Testis (tissue), 3 donors: Measurements from ENCODE around the gene FCMR. TPM values are rescaled to one million over a fixed set of nuclear protein-coding genes. Genes with fewer than 3 reads are reported as not detected.

ENCODE experiments used
- DNase-seq: peaks from one replicate; pipeline ENCODE4 v3.0.0-alpha.2; 2019
- H3K27ac ChIP-seq, 2 donors: fragments of 200-600 bp; sonication (generic); one replicate each; pipeline ENCODE4 v1.5.1; 2019
- H3K27me3 ChIP-seq: fragments of 200-600 bp; sonication (generic); one replicate; pipeline ENCODE4 v1.5.1; 2019
- H3K36me3 ChIP-seq: fragments of 200-600 bp; sonication (generic); one replicate; pipeline ENCODE4 v1.5.1; 2017; ENCODE audit warnings: low read depth; ENCODE audit errors: missing control alignments
- H3K4me1 ChIP-seq: fragments of 200-600 bp; sonication (generic); one replicate; pipeline ENCODE4 v1.5.1; 2019
- H3K4me3 ChIP-seq, 2 donors: fragments of 200-600 bp; sonication (generic); one replicate each; pipeline ENCODE4 v1.5.1; 2017 to 2019
- H3K9me3 ChIP-seq: fragments of 200-600 bp; sonication (generic); one replicate; pipeline ENCODE4 v1.5.1; 2017
- POLR2A ChIP-seq: fragments of 450-650 bp; IDR thresholded peaks from one replicate; pipeline ENCODE4 v1.6.1; 2017; ENCODE audit warnings: antibody characterized with exemption, mild to moderate bottlenecking, moderate library complexity
- WGBS, 2 donors: methylation state at CpG; one replicate each; pipeline ENCODE4 v1.1.5; 2018; 5-methylcytosine and 5-hydroxymethylcytosine counted together
- intact Hi-C: fragments of 100-400 bp; cut with DNase I; formaldehyde crosslinking; loops from one replicate; pipeline ENCODE4 v1.15.1; 2023; ENCODE audit warnings: low total_unique reads
- polyA plus RNA-seq: library from polyadenylated mRNA; stranded (reverse); fragments of 350-450 nt; fragmentation: Illumina TruSeq; extraction: RNeasy Lipid Tissue Mini Kit (QIAGEN cat#74804); gene quantifications from one replicate; pipeline ENCODE4 v1.2.3, GENCODE V29; 2014; ENCODE audit warnings: low read depth, low replicate concordance; ENCODE audit not compliant: insufficient read depth
- total RNA-seq, 2 donors: library from RNA; depleted of rRNA; stranded (reverse); fragments of >200 nt; gene quantifications; one replicate each; pipeline ENCODE4 v1.2.3, GENCODE V29; 2016
- TF ChIP-seq, protein P1 (sequence below), 3 experiments: fragments of 450-650 bp in 2 of 3; fragments of 200-600 bp in 1 of 3; sonication (generic) in 1 of 3; IDR thresholded peaks; one replicate each; pipeline ENCODE4 v1.5.1; 2016 to 2019; ENCODE audit warnings: antibody characterized with exemption in 3 of 3, mild to moderate bottlenecking in 2 of 3, moderate library complexity in 1 of 3

Gene FCMR
- total and polyA plus RNA-seq, 3 donors from 2014 or later = 1.1 to 5.3 (median 1.3) TPM

DNA sequence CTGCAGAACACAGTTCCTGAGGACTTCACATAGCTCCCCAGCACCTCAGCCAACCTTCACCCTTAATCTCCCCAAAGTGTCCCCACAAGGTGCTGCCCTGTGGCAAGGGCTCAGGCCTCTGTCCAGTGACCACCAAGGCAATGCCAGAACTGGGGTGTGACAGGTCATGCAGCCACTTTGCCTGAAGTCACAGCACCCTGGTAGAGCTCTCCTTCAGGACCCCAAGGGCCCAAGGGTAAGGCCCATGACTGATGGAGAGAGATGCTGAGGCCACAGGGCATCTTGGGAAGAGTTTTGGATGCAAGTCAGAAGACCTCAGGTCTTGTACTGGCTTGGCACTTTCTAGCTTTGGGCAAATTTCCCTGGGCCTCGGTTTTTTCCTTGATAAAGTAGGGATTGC is 783 bp upstream of the FCMR start:
- Histone ChIP-seq H3K9me3 (no peaks in the 10 kb centered on the region), H3K27me3 (no peaks in the 10 kb centered on the region), H3K4me1 (no peaks in the 10 kb centered on the region), H3K27ac (no peak overlapping the region), H3K4me3 (no peak overlapping the region), H3K36me3 (no peaks in the 10 kb centered on the region)
- DNase-seq = no peak
- intact Hi-C loops = no loop called here
- TF ChIP-seq, protein P1, sequence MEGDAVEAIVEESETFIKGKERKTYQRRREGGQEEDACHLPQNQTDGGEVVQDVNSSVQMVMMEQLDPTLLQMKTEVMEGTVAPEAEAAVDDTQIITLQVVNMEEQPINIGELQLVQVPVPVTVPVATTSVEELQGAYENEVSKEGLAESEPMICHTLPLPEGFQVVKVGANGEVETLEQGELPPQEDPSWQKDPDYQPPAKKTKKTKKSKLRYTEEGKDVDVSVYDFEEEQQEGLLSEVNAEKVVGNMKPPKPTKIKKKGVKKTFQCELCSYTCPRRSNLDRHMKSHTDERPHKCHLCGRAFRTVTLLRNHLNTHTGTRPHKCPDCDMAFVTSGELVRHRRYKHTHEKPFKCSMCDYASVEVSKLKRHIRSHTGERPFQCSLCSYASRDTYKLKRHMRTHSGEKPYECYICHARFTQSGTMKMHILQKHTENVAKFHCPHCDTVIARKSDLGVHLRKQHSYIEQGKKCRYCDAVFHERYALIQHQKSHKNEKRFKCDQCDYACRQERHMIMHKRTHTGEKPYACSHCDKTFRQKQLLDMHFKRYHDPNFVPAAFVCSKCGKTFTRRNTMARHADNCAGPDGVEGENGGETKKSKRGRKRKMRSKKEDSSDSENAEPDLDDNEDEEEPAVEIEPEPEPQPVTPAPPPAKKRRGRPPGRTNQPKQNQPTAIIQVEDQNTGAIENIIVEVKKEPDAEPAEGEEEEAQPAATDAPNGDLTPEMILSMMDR (IDR thresholded peaks at IDR 0.05) = no peak
- no peak for TF ChIP-seq POLR2A
- WGBS, 2 donors = 86 to 100% methylated on average over 1 of the region's 1 CpG

DNA sequence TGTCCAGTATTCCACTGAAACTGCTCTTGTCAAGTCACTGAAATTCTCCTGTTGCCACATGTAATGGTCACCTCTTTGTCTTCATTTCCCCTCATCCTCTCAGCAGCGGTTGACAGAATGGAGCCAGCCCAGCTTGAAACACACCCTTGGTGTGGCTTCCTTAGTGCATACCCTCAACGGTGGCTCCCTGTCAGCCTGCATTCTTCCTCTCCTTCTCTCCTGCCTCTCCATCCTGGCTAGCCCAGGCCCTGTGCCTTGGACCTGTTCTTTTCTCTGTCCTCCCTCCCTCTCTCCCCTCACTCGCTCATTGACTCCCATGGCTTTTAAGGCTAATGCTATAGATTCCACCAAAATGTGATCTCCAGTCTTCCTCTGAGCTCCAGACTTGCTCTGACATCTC is 3.7 kb downstream of the FCMR start:
- H3K4me3 ChIP-seq = no peak overlapping the region
- intact Hi-C loops = loop anchor here (10.0 kb wide), 1 partner anchor 283 kb away; the partner anchor contains the start of gene DYRK3
- no peaks in the 10 kb centered on the region for H3K36me3 ChIP-seq
- no peak overlapping the region for H3K27ac ChIP-seq
- WGBS, 2 donors = 84 to 92% methylated on average over 3 of the region's 3 CpGs
- no peaks in the 10 kb centered on the region for H3K4me1 ChIP-seq
- no peaks in the 10 kb centered on the region for H3K9me3 ChIP-seq
- TF ChIP-seq POLR2A = no peak
- TF ChIP-seq, protein P1 (IDR thresholded peaks at IDR 0.05) = no peak
- H3K27me3 ChIP-seq = no peaks in the 10 kb centered on the region
- DNase-seq = no peak

DNA sequence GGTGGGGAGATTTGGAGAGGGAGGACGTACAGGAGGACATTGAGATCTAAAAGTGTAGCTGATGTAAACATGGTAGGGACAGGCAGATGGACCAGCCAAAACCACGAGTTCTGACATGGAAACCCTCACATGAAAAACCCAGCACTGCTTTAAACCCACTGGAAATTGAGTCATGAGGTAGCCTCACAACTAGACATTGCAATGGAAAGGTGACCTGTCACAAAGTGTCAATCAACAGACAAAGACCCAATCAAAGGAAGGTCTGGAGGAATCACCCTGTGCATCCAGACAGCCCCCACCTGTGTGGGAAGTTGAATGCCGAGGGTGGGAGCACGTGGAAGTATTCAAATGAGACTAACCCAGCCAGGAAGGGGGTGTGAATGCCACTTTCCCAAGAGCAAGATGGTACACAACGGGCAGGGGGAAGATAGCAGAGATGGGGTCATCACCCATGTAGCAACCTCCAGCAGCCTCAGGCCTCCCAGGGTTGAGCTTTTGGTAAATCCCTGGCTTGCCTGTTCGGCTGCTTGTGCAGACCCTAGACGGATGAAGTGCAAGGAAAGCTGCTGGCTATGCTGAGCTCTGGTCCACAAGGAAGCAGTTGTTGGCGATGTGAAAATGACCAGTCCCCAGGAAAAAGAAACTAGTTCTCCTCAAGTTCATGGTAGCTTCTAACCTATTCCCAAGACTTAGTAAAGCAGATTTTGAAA is 5.6 kb downstream of the FCMR start:
- Histone ChIP-seq H3K4me1 (no peaks in the 10 kb centered on the region), H3K27me3 (no peaks in the 10 kb centered on the region), H3K4me3 (no peak overlapping the region), H3K9me3 (no peaks in the 10 kb centered on the region), H3K36me3 (no peaks in the 10 kb centered on the region), H3K27ac (no peak overlapping the region)
- no peak for DNase-seq
- TF ChIP-seq, protein P1 (IDR thresholded peaks at IDR 0.05) = no peak
- no peak for TF ChIP-seq POLR2A
- 74 to 84% methylated on average over 8 of the region's 8 CpGs for WGBS, 2 donors
- intact Hi-C loops = loop anchor here (10.0 kb wide), 1 partner anchor 281 kb away; the partner anchor contains the start of gene DYRK3

DNA sequence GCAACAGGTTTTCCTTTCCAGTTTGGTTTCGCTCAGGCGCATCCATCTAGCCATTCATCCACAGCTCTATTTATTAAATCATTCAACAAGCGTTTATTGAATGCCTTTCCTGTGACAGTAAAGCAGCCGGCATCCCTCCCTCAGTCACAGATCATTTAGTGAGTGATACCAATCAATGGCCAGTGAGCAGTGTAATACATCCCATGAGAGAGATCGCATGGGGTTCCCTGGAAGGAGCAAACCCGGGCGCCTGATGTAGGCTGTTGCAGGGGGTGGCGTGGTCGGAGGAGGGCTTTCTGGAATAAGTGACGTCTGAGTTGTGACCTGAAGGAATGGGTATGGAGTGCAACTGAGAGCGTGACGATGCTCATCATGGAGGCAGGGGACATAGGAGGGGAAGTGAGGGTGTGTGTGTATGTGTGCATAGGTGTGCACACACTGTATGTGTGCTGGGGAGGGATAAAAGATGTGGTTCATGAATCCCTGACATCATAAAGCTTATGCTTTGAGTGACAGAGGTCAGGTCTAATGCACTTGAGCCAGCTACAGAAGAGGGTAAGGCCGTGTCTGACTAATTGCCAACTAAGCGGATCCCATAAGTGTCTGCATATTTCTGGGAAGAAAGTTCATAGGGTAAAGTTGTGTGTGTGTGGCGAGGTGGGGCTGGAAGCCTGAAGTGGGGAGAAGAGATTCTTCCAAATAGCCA is 6.6 kb downstream of the FCMR start:
- no peak overlapping the region for H3K4me3 ChIP-seq
- no peak for DNase-seq
- intact Hi-C loops = loop anchor here (10.0 kb wide), 1 partner anchor 280 kb away; the partner anchor contains the start of gene DYRK3
- H3K9me3 ChIP-seq = no peaks in the 10 kb centered on the region
- H3K27me3 ChIP-seq = no peaks in the 10 kb centered on the region
- TF ChIP-seq, protein P1 (IDR thresholded peaks at IDR 0.05) = no peak
- TF ChIP-seq POLR2A = no peak
- 90% methylated on average over 15 of the region's 15 CpGs for WGBS, 2 donors
- no peaks in the 10 kb centered on the region for H3K4me1 ChIP-seq
- no peak overlapping the region for H3K27ac ChIP-seq
- H3K36me3 ChIP-seq = no peaks in the 10 kb centered on the region
